ENCODE data around the gene OGFRL1.

The OGFRL1 gene

GRCh38 chr6:71287038-71287437 lies 1.6 kb upstream of the OGFRL1 start:
- DNase-seq, result no peak

DNA sequence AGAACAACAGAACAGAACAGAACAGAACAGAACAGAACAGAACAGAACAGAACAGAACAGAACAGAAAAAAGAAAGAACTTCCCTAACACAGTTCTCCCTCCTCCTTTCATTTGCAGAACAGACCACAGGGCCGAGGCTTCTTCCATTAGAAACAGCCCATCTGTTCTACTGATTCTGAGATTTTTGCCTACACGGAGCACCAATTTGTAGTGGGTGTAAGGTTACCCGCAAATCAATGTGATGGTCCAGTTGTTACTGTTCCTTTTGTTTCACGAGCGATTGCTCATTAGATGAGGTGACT lies 734 bp upstream of the OGFRL1 start:
- DNase-seq, result no peak

- peak; percentile 4 for DNase-seq
Measured at GRCh38 chr6:71289039-71289801, 609 bp downstream of the OGFRL1 start.

GRCh38 chr6:71289802-71290175 lies 1.2 kb downstream of the OGFRL1 start:
- no peak for DNase-seq

- no peak for DNase-seq
Measured at GRCh38 chr6:71290611-71291010, 2.0 kb downstream of the OGFRL1 start.

GRCh38 chr6:71292001-71292400 lies 3.4 kb downstream of the OGFRL1 start:
- no peak for DNase-seq

GRCh38 chr6:71294121-71294523 lies 5.5 kb downstream of the OGFRL1 start:
- DNase-seq, result no peak

GRCh38 chr6:71298459-71298858 lies 9.8 kb downstream of the OGFRL1 start:
- DNase-seq, result no peak

- DNase-seq, result no peak
Measured at GRCh38 chr6:71299541-71300470, 11.2 kb downstream of the OGFRL1 start.

DNA sequence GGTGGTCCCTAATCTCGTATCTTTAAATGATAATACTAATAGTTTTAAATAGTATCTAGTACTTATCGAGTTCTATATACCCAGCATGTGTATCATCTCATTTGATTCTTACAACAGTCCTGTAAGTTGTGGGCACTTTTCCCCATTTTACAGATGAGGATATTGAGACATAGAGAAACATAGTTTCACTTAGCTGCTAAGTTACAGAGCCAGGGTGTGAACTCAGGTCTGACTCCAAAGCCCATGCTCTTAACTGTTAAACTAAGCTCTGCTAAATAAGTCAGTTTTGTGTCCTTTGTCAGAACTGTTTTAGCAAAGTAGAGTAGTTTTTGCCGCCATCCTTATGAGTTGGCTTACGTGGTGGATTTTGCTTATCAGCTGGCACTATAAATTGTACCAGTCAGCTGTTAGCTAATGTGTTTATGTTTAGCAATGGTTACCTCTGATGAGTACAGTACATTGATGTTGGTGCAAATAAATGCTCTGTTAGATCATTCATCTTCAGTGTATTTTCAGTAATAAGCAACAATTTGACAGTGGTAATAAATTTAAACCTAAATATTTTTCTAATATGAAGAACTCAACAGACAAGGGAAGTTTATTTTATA lies 12.1 kb downstream of the OGFRL1 start:
- DNase-seq, result no peak

DNA sequence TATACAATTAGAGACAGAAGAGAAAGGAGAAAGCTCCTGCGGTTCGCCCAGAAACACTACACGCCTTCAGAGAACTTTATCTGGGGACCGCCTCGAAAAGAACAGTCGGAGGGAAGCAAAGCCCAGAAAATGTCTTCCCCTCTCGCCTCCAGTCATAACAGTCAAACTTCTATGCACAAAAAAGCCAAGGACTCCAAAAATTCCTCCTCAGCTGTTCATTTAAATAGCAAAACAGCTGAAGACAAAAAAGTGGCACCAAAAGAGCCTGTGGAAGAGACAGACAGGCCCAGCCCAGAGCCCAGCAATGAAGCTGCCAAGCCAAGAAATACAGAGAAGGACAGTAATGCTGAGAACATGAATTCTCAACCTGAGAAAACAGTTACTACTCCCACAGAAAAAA lies 12.9 kb downstream of the OGFRL1 start:
- no peak for DNase-seq

DNA sequence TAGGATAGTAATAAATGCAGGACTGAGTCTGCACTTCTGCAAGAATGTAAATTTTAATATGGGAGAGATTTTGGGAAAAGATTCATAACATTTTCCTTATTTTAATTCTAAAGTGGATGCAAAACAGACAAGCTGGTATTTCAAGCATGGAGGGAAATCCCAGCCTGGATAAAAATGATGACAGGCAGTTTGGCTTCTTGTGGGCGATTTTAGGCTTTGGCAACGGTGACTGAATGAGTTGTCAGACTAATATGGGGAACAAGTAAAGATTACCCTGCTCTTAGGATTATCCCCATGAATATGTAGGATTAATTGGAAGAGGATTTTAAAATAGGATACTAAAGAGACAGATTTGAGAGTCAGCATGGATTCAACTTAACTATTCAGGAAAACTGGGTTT lies 21.0 kb downstream of the OGFRL1 start:
- DNase-seq, result no peak

GRCh38 chr6:71310261-71310660 lies 21.6 kb downstream of the OGFRL1 start:
- DNase-seq, result no peak

DNA sequence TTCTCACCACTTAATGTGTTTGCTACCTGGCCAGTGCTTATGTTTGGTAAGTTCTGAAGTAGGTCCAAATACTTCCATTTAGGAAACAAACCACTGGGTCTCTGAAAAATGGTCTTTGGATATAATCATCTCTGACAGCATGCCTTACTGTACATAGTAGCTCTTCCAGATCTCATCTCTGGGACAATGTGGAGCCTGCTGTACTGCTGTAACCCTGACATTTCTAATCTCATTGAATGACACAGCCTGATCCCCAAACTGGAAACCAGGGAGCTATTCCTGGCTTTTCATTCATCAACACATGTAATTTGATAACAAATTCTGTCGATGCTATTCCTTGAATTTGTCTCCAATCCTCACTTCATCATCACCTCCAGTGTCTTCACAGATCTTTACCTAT lies 23.5 kb downstream of the OGFRL1 start:
- DNase-seq, result no peak

GRCh38 chr6:71317441-71317840 lies 28.8 kb downstream of the OGFRL1 start:
- no peak for DNase-seq

DNA sequence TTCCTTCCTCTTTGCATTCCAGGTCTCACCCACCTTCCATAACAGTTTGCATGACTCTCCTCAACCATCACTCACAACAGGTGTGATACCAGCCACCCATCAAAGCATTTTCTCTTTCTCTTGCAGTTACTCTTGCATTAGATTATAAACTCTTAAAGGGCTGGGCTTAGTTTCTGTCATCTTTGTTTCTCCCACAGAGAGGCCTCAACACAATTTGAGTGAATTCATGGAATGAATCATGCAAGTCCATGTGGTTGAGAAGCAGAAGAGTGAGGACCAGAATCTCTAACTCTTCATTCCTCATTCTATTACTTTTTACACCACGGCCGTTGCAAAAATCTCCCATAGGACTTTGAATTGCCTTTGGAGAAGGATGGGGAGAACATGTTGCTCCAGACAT lies 31.4 kb downstream of the OGFRL1 start:
- no peak for DNase-seq

DNA sequence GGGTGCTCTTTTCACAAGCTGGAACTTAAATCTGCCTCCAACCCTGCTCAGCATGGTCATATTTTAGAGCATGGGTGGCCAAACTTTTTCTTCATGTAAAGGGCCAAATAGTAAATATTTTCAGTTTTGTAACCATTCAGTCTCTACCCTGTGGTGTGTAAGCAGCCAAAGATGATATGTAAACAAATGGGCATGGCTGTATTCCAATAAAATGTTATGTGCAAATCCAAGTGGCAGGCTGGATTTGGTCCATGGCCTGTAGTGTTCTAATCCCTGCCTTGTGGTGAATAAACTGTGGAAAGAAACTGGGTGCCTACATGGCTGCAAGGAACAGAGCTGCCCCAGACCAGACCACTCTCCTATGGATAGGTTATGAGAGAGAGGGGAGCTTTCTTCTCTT lies 32.7 kb downstream of the OGFRL1 start:
- no peak for DNase-seq

GRCh38 chr6:71324194-71324785 lies 35.7 kb downstream of the OGFRL1 start:
- DNase-seq, result no peak

DNA sequence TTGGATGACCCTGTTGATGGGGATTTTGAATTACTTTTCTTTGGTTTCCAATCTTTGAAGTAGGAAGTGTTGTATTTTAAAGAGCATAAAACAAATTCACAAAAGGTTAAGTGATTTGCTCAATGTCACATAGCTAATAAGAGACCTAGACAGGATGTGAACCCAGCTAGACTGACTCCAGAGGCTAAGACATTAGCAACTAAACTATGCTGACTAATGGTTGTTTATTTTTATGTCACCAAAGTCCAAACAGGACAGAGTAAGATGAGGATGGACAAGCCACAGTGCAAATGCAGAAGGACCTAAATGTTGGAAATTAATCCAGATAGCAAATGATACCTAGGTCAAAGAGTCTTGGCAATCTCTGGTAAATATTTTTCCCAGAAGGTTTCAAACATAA lies 38.0 kb downstream of the OGFRL1 start:
- no peak for DNase-seq

- no peak for DNase-seq
Measured at GRCh38 chr6:71330501-71330900, 41.9 kb downstream of the OGFRL1 start.

DNA sequence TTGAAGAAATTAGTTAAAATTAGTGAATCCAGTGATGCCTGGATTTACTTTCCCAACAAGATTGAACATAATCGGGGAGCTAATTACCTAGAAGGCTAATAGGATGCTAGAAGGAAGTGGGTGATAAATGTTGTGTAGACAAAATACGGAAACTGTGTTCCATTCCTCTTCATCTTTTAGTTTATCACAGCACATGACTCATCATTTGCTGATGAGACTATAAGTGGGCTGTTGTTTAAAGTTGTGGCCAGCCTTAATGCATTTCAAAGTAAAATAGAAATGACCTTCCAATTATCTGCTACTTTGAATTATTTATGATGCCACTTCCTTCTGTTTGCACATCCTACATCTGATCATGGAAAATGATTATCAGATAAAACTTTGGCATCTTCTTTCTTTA lies 43.4 kb downstream of the OGFRL1 start:
- DNase-seq, result no peak

- no peak for DNase-seq
Measured at GRCh38 chr6:71333050-71333449, 44.4 kb downstream of the OGFRL1 start.

DNA sequence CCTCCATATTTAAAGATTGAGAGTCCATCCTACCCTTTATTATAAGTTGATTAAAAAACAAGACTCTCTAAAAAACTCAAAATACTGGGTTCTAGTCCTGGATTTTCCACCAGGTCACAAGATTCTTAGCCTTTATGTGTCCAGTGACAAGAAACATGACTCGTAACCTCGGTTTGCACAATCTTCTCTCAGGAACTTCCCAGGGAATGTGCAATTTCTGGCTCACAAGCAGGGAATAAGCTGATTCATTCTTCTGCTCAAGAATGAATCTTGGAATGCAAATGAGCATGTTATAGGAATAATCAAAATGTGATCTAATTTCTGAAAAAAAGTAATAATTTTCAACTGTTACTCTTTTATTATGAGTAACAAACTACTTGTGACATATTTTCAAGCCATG lies 45.1 kb downstream of the OGFRL1 start:
- no peak for DNase-seq

- DNase-seq, result no peak
Measured at GRCh38 chr6:71334768-71335167, 46.2 kb downstream of the OGFRL1 start.

Data from stimulated activated CD4-positive, alpha-beta T cell treated with anti-CD3 and anti-CD28 coated beads, Interleukin-1b, Interleukin-23, amount 100 ng/mL, for 48 hours (primary cell).